Panc1 (cell line): ENCODE measurements around the gene CACNA1C. TPM values are rescaled to one million over a fixed set of nuclear protein-coding genes. Genes with fewer than 3 reads are reported as not detected.

ENCODE experiments used
- ATAC-seq: fragments of 200-7000 bp; cut with Tn5 transposase; 2 replicates; pipeline ENCODE4 v1.9.1; 2020; ENCODE audit warnings: mild to moderate bottlenecking, moderate library complexity
- BruUV-seq: library from RNA; stranded (reverse); fragments of 400-500 nt; replicated peaks from 2 replicates; lab custom pipeline; 2021; lab: Mats Ljungman, UMichigan
- CTCF ChIA-PET: fragments of 300-600 bp; sonication (Branson Sonifier 250); formaldehyde crosslinking; loops from one replicate; lab custom pipeline; 2022; ENCODE audit warnings: antibody characterized with exemption; lab: Charles Lee
- POLR2A ChIA-PET: fragments of 300-600 bp; sonication (Branson Sonifier 250); formaldehyde crosslinking; loops from one replicate; lab custom pipeline; 2022; ENCODE audit warnings: antibody characterized with exemption; lab: Charles Lee
- DNase-seq: peaks from one replicate; pipeline ENCODE4 v3.0.0-alpha.2; 2010; ENCODE audit warnings: low read depth, low spot score
- H3K27ac ChIP-seq: 2 replicates; pipeline ENCODE4 v1.5.1; 2011; ENCODE audit warnings: mild to moderate bottlenecking, low read length, inconsistent platforms
- H3K27me3 ChIP-seq: fragments of 200-500 bp; sonication (Bioruptor generic); 2 replicates; pipeline ENCODE4 v1.6.0; 2014; ENCODE audit warnings: low read length, inconsistent platforms; ENCODE audit not compliant: control insufficient read depth, insufficient read depth
- H3K36me3 ChIP-seq: fragments of 200-500 bp; sonication (Bioruptor generic); 2 replicates; pipeline ENCODE4 v1.5.1; 2014; ENCODE audit warnings: inconsistent platforms, mild to moderate bottlenecking, low read length, moderate library complexity; ENCODE audit not compliant: control insufficient read depth, insufficient read depth
- H3K4me1 ChIP-seq: 2 replicates; pipeline ENCODE4 v1.5.1; 2011; ENCODE audit warnings: inconsistent platforms, mild to moderate bottlenecking, low read length, moderate library complexity; ENCODE audit not compliant: control insufficient read depth, insufficient read depth
- H3K4me3 ChIP-seq, 2 experiments: 2 replicates each; pipeline ENCODE4 v1.5.1; 2011 to 2012; ENCODE audit warnings: low read depth in 2 of 2, low read length in 2 of 2, mild to moderate bottlenecking in 2 of 2, inconsistent platforms in 1 of 2, moderate library complexity in 1 of 2
- H3K9me3 ChIP-seq: fragments of 200-500 bp; sonication (Bioruptor generic); 2 replicates; pipeline ENCODE4 v1.5.1; 2014; ENCODE audit warnings: low read depth, mild to moderate bottlenecking, inconsistent platforms, low read length, moderate library complexity; ENCODE audit not compliant: control insufficient read depth, insufficient read depth
- POLR2AphosphoS5 ChIP-seq: IDR thresholded peaks from 2 replicates; pipeline ENCODE4 v1.6.1; 2012; ENCODE audit warnings: mild to moderate bottlenecking, low read depth, low read length, moderate library complexity
- SIN3A ChIP-seq: IDR thresholded peaks from 2 replicates; pipeline ENCODE4 v1.6.1; 2012; ENCODE audit warnings: low read depth, mild to moderate bottlenecking, low read length, moderate library complexity, borderline replicate concordance; ENCODE audit not compliant: insufficient read depth
- TCF7L2 ChIP-seq: IDR thresholded peaks from 2 replicates; pipeline ENCODE4 v1.6.1; 2011; ENCODE audit warnings: mild to moderate bottlenecking, low read depth, low read length, inconsistent platforms
- in situ Hi-C: cut with HindIII; loops from 2 replicates; pipeline ENCODE4 v1.10.0; 2016; ENCODE audit warnings: low sequenced_read_pairs, low pct_unique_long_range_greater_than_20kb
- intact Hi-C: fragments of 100-400 bp; cut with micrococcal nuclease; formaldehyde crosslinking; loops from one replicate; pipeline ENCODE4 v1.10.0; 2022; ENCODE audit not compliant: unreplicated experiment
- total RNA-seq: library from RNA; stranded (reverse); gene quantifications from one replicate; pipeline ENCODE4 v1.2.1, GENCODE V29; 2021; ENCODE audit not compliant: unreplicated experiment
- TF ChIP-seq, protein P1 (sequence below): fragments of 450-650 bp; IDR thresholded peaks from 2 replicates; pipeline ENCODE4 v1.5.1; 2017; ENCODE audit warnings: mild to moderate bottlenecking
- TF ChIP-seq, protein P2 (sequence below), 2 experiments: IDR thresholded peaks; 2 replicates each; pipeline ENCODE4 v1.6.1; 2011 to 2012; ENCODE audit warnings: low read depth in 2 of 2, control low read depth in 1 of 2, low read length in 1 of 2, mild to moderate bottlenecking in 1 of 2, moderate library complexity in 1 of 2; ENCODE audit not compliant: insufficient read depth in 1 of 2

The CACNA1C gene
- total RNA-seq, 1 experiment from 2014 or later: 0.03 TPM

DNA sequence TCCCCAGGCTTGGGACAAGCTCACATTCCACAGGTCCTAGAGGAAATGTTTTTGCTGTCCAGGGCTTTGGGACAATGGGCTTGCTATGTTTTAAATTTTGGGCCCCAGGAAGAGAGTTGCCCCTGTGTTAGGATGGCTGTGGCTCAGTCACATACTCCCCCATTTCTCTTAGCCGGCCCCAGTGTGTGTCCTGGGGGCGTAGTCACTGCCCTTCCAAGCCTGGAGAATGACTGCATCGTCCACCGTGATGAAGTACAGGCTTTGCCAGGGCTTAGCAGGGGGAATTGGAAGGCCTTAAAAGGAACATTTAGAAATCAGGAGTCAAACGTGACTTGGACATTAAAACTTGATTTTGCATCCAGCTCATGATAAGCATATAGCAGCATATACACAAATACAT, 293.6 kb downstream of the CACNA1C start:
- in situ Hi-C loops: no loop called here
- Histone ChIP-seq H3K27me3 (no peaks in the 10 kb centered on the region; the same call in 1 of the 2 replicates), H3K36me3 (no peaks in the 10 kb centered on the region), H3K27ac (no peak overlapping the region), H3K9me3 (no peaks in the 10 kb centered on the region), H3K4me3 (no peak overlapping the region), H3K4me1 (no peaks in the 10 kb centered on the region)
- ChIA-PET POLR2A (no interaction called here), CTCF (no interaction called here)
- no TSS peak for BruUV-seq
- DNase-seq (no peak), ATAC-seq (no peak)
- TF ChIP-seq, protein P1, sequence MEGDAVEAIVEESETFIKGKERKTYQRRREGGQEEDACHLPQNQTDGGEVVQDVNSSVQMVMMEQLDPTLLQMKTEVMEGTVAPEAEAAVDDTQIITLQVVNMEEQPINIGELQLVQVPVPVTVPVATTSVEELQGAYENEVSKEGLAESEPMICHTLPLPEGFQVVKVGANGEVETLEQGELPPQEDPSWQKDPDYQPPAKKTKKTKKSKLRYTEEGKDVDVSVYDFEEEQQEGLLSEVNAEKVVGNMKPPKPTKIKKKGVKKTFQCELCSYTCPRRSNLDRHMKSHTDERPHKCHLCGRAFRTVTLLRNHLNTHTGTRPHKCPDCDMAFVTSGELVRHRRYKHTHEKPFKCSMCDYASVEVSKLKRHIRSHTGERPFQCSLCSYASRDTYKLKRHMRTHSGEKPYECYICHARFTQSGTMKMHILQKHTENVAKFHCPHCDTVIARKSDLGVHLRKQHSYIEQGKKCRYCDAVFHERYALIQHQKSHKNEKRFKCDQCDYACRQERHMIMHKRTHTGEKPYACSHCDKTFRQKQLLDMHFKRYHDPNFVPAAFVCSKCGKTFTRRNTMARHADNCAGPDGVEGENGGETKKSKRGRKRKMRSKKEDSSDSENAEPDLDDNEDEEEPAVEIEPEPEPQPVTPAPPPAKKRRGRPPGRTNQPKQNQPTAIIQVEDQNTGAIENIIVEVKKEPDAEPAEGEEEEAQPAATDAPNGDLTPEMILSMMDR: no peak
- TF ChIP-seq TCF7L2: no peak
- TF ChIP-seq, protein P2, sequence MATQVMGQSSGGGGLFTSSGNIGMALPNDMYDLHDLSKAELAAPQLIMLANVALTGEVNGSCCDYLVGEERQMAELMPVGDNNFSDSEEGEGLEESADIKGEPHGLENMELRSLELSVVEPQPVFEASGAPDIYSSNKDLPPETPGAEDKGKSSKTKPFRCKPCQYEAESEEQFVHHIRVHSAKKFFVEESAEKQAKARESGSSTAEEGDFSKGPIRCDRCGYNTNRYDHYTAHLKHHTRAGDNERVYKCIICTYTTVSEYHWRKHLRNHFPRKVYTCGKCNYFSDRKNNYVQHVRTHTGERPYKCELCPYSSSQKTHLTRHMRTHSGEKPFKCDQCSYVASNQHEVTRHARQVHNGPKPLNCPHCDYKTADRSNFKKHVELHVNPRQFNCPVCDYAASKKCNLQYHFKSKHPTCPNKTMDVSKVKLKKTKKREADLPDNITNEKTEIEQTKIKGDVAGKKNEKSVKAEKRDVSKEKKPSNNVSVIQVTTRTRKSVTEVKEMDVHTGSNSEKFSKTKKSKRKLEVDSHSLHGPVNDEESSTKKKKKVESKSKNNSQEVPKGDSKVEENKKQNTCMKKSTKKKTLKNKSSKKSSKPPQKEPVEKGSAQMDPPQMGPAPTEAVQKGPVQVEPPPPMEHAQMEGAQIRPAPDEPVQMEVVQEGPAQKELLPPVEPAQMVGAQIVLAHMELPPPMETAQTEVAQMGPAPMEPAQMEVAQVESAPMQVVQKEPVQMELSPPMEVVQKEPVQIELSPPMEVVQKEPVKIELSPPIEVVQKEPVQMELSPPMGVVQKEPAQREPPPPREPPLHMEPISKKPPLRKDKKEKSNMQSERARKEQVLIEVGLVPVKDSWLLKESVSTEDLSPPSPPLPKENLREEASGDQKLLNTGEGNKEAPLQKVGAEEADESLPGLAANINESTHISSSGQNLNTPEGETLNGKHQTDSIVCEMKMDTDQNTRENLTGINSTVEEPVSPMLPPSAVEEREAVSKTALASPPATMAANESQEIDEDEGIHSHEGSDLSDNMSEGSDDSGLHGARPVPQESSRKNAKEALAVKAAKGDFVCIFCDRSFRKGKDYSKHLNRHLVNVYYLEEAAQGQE (IDR thresholded peaks at IDR 0.05; ENCODE audit: insufficient read depth in 1 of 2, low read depth in 2 of 2, low read length in 1 of 2): no peak
- TF ChIP-seq POLR2AphosphoS5: no peak
- no peak for TF ChIP-seq SIN3A
- intact Hi-C loops: no loop called here

DNA sequence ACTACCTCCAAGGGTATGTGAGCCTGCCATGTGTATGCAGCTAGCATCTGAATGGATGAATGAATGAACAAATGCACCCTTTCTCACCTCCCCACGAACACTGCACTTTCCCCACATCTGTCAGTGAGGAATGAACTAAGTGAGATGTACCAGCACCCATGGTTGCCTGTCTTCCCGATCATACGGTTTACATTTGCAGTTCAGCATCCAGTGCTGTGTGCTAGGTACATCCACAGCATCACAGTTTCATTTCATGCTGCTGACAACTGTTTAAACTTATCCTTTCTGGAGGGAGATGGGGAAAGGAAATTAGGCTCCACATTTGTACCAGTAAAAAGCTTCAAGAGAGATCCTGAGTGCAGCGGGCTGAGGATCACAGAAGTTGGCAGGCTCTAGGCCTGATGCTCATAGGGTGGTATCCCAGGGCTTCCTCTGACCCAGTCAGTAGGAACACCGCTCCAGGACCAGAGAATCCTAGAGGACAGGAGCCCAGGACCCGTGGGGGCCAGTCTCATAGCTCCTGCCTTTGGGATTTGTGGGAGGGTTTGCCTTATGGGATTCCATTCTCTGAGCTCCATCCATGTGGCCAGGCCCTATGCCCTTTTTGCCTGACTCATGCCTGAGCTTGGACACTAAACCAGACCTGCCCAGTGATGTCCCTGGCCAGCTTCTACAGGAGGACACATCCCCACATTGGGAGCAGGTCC, 294.5 kb downstream of the CACNA1C start:
- Histone ChIP-seq H3K36me3 (no peaks in the 10 kb centered on the region), H3K9me3 (no peaks in the 10 kb centered on the region), H3K27me3 (no peaks in the 10 kb centered on the region; the same call in 1 of the 2 replicates), H3K4me1 (no peaks in the 10 kb centered on the region), H3K4me3 (no peak overlapping the region), H3K27ac (no peak overlapping the region)
- BruUV-seq: no TSS peak
- ATAC-seq: no peak
- CTCF ChIA-PET: no interaction called here
- in situ Hi-C loops (no loop called here), intact Hi-C loops (no loop called here)
- POLR2A ChIA-PET: no interaction called here
- DNase-seq: no peak
- TF ChIP-seq, protein P1: no peak
- TF ChIP-seq TCF7L2: no peak
- TF ChIP-seq POLR2AphosphoS5: no peak
- TF ChIP-seq, protein P2 (IDR thresholded peaks at IDR 0.05; ENCODE audit: insufficient read depth in 1 of 2, low read depth in 2 of 2, low read length in 1 of 2): no peak
- no peak for TF ChIP-seq SIN3A
